NOMO-1 treated with dmso at 0.1 percent for 144 hours (cell line): ENCODE measurements around the gene CTNNA1.

ENCODE experiments used
- DNase-seq: peaks from one replicate; lab custom pipeline; 2025; ENCODE audit not compliant: unreplicated experiment; lab: John Stamatoyannopoulos, UW

The CTNNA1 gene

DNA sequence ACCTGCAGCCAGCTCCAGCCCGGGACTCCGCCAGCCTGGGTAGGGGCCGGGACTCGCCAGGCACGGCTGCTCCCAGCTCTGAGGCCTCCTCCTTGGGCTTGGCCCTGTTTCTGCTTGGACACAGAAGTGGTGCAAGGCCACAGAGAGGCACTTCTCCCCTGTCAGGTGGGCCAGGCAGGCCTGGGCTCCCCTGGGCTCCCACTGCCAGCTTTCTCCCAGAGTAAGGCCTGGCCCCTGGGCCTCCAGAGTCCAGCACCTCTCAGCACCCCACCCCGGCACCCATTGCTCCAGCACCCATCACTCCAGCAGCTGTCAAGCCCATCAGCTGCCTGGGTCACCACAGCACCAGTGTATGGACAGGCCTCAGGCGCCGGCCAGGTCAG is 193.0 kb downstream of the CTNNA1 start:
- no peak for DNase-seq

DNA sequence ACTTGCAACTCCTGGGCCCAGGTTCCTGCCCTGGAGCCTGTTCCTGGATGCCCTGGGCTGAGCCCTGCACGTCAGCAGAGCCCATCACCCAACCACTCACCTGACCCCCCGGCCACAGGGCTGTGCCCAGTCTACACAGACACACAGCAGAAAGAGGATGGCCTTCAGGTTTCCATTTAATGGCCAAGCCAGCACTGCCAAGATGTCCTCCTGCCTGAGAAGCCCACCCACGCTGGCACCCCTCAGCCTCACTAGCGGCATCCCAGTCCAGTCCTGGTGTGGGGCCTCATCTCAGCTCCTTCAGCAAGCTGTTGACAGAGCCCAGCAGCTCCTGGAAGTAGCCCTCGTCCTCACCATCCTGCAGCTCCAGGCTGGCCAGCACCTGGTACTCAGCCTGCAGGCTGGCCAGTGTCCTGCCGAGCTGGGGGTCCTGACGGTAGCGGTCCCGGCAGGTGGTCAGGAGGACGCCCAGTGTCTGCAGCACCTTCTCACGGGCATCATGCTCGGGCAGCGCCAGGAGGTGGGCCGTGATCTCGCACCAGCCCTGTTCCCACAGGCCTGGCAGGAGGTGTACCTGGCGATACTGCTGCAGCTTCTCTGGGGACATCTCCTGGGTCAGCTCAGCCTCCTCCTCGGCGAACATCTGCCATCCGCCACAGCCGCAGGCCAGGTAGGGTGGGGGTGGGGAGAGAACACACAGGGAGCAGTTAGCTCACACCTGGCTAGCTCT is 193.8 kb downstream of the CTNNA1 start:
- DNase-seq, result no peak

DNA sequence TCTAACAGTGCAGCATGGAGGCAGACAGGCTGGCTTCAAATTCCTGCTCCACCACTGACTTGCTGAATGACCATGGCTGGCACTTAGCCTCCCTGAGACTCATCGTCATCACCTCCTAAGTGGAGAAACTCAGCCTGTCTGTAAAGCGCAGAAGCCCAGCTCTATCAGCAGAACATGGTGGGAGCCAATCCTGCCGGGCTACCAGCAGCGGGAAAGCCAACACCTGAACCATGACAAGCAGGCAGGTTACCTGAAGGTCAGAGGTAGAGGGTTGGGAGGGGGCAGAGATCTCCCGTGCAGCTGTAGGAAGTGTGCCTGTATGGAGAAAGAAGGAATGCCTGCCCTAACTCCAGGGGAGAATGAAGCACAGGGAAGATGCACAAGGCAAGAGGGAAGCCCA is 194.6 kb downstream of the CTNNA1 start:
- no peak for DNase-seq

DNA sequence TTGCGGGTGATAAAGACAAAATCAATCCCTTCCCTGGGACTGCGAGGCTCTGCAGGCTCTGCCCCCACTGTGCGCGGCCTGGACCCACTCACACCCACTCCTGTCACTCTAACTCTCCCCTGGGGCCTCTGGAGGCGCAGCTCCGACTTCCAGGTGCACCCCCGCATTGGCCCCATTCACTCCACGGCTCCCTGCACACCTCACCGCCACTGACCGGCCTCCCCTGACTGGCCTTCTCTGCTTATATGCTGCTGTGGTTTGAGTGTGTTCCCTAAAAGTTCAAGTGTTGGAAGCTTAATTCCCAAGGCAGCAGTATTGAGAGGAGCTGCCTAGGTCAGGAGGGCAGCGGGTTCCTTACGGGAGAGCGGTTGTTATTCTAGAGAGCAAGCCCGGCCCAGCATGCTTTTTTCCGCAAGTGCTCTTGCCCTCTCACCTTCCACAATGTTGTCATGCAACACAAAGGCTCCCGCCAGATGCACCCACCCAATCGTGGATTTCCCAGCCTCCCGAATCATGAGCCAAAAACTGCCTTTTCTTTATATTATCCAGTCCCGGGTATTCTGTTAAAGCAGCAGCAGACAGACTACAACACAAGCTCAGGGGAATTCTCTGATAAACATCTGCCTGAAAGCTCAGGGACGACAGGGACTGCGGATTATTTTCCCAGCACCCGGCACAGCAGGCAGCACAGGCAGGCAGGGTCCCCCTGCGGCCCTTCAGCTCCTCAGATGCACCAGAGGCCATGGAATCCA is 195.4 kb downstream of the CTNNA1 start:
- no peak for DNase-seq

DNA sequence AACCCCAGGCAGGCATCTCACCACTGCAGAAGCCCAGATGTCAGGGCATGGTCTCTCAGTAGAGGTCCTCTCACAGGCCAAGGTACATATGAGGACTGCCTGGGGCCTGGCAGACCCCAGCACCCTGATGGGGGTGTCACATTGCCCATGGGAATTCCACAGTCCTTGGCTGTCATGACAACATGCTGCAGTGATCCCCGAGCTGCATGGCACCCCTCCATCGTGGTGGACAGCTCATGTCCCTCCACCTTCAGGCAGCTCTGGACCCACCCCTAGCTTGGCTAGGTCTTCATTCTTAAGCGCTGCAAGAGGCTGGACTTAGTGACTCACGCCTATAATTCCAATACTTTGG is 196.0 kb downstream of the CTNNA1 start:
- no peak for DNase-seq

DNA sequence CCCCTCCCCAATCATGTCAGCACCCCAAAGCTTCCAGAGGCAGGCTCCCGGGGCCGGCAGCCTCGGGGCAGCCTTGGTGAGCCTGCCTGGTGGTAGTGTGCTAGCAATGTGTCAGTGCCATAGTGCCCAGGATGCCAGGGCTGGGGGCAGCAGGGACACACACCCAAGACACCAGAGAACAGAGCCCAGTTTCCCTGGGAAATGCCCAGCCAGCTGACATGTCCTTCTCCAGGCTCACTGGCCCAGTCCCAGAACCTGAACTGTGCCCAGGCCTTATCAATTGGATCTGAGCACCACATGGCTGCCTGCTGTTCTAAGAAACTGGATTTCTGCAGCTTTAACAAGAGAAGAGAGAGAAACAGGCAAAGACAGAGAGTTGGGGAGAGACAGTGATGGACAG is 196.8 kb downstream of the CTNNA1 start:
- no peak for DNase-seq

DNA sequence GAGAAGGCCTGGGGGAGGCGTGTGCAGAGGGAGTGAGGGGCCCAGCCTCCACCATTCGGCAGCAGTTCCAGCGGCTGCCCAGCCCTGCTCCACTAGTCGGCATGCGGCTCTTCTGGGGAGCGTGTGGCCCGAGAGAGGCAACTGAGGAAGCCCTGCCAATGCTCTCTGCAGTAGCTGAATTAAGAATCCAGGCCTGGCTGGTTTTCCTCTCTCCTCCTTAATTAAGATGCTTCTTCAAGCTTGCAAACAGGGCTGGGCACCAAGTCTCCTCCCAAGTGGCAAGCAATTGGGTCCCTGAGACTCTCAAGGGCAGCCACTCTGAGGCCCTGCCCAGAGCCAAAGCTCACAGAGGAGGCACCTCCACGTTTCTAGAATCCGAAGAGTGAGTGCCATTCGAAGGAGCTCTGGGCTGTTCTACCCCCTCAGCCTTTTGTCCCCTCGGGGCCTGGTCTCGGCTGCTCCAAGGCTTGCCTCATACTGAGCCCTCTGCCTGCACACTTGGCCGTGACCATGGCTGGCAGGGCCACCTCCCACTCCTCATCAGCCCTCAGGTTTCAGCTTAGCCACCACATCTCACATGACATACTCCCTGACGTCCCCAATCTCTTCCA is 197.3 kb downstream of the CTNNA1 start:
- no peak for DNase-seq

DNA sequence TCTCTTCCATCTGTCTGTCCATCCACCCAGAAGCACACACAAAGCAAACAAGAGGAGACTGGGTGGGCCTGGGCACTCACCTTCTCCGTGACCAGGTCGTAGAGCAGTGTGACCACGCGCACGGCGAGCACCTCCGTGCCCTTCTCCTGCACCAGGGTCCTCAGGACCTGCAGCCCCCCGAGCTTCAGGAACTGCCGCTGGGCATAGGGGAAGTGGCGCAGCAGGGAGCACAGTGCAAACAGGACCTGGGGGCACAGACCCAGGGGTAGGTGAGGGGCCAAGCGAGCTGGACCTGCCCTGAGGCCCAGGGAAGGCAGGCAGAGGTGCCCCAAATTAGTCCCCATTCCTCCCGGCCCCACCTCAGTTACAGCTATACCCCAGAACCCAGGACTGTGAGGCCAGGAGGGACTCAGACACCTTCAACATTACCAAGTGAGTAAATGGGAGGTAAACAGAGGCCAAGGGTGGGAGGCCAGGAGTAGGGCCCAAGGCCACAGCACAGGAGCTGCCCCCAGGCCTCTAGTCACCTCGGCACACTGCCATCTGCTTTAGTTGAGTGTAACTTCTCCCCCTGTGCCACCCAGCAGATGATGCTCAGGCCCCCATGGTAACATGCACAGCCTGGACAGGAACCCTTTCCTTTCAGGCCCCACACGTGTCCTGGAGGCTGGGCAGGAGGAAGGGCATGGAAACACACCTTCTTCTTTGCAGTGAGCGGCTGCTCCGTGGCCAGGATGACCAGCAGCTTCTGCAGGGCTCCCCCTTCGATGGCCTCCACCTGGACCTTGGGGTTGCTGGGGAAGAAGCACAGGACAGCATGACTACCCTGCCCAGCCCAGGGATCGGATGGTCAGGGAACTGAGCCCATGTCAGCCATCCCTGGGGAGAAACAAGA is 198.1 kb downstream of the CTNNA1 start:
- DNase-seq, result no peak

DNA sequence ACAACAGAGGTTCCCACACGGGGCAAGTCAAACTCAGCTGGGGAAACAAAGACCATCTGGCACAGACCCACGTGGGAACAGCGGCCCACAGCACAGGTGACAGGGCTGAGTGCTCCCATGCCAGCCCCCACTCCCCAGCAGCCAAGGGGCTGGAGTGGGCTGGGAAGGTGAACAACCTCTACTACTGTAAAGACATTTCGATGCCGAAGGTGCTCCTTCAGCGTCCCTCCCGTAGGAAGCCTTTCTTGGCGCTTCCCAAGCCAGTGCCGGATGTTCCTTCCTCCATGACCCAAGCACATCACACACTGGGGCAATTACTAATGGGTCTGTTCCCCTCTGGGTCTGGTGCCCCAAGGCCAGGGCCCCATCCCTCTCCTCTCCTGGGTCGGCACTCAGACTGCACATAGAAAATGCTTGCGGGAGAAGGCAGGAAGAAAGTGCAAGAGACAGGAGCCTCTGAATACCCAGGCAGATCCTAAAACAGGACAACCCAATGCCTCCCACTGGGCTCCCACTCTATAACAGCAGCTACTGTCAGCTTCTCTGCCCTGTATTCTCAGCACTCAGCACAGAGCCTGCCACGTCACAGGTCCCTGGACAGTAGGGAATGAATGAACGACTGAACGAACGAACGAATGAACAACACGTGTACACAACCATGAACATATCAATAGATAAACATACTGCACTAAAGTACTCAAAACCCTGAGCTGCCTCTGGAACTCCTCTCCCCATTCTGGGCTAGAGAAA is 198.9 kb downstream of the CTNNA1 start:
- no peak for DNase-seq

DNA sequence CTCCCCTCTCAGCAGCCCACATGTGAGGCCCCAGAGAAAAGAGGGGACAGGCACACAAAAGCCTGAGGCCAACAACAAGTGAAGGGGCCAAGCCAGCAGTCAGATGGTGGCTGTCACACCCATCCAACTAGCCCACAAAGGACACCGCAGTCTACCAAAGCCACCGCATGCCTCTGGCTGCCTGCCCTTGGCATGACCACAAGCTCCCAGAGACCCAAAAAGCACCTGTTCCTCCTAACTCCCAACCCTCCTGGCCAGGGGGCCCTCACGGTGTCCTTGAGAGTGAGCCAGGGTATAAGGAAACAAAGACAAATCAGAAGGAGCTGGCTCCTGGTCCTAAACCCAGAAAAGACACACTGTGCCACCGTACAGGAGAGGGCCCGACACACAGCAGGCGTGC is 199.7 kb downstream of the CTNNA1 start:
- no peak for DNase-seq

DNA sequence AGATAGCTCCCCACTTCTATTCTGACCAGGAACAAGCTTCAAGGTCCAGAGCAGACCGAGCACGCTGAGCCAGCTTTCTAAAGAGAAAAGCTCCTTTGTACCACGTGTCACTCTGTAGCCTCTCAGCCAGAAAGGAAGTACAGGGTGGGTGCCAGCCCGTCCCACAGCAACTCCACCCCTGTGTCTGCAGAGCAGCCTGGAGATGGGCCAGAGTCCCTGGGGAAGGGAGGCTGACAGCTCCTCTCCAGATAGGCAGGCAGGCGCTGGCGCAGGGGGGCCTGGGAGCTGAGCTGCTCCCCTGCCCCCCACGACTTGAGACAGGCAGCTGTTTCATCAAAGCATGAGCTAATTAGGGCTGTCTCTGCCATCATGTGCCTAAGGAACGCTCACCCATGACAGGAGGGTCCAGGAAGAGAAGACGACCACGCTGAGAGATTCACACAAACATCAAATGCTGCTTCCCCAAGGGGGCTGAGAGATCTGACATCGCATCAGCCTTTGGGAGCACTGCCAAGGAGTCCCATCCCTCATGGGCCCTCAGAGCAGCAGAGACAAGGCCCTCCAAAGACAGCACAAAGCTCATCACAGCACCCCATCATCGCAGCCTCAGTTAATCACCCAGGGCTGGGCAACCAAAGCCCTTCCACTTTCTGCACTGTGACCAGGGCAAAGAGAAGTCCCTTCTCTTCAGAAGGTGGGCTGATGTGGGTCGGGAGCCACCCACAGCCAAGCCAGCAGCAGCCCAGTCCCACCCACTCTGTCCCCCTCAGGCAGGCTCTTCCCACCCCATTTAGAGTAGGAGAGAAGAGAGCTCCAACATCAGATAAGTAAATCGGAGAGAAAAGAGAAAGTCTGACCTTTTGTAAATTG is 200.4 kb downstream of the CTNNA1 start:
- no peak for DNase-seq

DNA sequence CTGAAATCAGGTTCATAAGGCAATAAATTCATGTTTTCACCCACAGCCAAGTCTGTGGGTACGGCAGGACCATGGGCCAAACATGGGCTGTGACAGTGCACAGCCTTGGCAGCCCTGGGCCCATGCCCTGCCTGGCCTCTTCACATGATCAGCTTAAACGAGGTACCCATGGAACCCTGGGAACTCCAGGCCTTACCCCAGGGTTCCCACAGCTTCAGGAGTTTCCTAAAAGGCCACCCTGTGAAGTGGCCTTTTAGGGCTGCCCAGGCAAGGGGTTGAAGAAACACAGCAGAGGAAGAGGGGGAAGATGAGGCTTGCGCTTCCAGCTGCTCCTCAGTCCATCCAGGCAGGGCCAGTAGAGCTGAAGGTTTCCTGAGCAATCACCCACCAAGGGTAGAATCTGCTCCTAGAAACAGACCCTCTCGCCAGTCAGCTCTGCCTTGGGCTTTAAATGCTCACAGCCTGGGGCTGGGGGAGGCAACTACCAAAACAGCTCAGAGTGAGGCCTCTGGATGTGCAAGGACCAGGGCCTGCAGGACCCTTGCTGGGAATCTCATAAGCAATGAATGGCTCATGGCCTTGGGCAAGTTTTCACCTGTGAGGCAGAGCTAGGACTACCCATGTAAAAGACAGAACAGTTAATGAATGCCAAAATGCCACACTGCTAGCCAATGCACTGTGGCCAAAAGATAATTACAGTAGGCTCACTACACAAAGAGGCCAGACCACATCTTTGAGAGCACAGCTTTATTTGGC is 201.2 kb downstream of the CTNNA1 start:
- no peak for DNase-seq

DNA sequence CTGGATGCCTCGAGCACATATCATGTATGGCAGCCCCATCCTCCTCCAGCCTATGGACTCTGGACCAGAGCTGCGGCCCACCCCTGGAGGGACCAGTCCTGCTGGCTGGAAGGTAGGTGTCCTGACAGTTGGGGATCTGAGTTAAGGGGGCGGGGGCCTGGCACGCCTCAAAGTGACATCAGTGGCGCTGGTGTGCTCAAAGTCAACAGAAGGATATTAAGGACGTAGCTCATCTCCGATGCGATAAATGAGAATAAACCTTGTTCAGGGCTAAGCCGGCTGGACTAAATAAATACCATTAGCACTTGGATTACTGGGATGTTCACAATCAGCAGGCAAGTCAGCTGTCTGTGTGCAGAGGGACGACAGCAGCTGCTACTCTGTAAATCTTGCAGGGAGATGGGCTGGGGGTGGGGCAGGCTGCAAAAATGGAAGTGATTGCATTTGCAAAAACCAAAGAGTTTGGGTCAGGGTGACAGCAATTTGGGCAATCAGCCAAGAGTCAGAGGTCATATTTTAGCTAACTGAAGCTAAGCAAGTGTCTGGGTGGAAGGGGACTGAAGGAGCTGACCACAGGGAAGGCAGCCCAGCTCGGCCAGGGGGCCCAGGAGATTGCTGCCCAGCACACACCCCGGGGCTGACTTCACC is 201.9 kb downstream of the CTNNA1 start:
- no peak for DNase-seq

DNA sequence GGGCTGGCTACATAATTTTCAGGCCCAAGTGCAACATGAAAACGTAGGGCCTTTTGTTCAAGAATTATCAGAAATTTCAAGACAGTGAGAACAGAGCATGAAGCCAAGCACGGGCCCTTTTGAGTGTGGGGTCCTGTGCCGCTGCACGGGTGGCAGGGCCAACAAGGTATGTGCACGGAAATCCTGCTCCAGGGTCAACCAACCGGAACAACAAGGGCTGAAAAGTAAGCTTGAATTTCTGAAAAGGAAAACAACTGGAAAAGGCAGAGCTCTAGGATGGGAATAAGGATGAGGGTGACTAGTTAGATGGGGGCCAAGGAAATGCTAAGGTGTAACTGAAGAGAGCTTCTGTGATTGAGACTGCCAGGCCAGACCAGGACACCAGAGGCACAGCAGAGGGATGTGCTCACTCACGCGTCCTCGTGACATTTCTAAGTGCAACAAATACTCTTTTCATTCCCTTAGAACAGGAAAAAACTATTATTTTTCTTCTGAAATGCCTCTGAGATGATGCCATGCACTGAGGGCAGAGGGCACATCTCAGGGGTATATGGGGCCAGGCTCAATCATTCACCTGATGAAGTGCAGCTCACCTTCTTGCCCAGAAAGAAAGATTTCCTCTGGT is 202.6 kb downstream of the CTNNA1 start:
- no peak for DNase-seq

DNA sequence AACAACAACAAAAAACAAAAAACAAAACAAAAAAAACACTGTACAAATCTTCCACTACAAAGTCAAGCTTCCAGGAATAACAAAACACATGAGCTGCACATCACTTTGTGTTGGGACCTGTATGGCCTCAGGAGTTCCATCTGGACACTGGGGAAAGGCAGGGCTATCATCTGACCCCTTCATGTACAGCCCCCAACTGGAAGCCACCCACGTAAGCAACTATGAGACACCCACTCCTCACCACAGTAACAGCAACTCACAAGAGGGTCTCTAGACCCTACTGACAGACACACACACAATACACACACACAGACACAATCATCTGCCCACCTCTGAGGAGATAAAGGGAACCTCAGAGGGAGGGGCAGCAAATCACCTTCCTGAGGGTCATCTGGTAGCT is 203.6 kb downstream of the CTNNA1 start:
- DNase-seq, result no peak

DNA sequence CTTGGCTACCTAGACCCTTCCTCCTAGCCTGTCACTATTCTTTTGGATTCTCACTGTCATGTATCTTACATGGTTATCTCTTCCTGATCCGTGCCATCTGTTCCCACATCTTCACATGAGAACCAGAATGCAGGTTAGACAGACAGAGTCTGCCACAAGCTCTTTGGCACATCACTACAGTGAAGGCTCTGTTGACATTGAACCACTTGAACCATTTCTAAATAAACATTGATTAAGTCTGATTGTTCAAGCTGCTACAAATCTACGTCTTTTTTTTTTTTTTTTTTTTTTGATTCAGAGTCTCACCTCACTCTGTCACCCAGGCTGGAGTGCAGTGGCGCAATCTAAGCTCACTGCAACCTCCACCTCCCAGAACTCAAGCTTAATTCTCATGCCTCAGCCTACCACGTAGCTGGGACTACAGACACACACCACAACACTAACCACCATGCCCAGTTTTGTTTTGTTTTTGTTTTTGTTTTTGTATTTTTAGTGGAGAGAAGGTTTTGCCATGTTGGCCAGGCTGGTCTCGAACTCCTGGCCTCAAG is 207.0 kb downstream of the CTNNA1 start:
- no peak for DNase-seq

DNA sequence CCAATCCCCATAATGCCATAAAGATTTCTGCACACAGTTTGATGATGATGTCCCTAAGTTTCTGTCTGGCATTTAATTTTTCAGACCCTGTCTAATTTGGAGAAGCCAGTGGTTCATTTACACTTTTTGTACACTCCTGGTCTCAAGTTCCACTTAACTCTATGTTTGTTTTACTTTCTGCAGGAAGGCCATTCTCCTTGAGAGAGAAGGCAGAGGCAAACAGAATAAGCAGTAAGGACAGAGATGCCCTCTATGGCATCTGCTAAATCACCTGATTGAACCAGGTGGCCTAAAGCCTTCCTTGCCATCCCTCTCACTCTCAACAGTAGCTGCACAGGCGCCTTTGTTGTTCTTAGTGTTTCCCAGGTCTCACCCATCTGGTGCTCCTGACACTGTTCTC is 208.0 kb downstream of the CTNNA1 start:
- DNase-seq, result no peak

DNA sequence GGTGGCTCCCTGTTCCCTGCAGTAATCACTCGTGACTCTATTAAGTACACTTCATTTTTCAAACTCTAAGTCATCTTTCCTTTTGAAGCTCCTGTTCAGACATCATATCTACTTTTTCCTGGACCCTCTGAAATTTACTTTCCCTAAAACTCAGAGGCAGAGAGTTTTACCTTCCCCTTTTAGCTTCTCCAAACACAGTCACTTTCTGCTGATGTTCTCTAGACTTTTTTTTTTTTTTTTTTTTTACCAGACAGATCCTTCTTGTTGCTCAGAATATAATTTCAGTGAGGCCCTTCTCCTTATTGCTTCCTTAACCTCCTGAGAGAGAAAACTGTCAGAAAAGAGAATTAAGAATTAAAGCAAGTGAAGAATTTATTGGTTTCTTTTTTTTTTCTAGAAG is 208.5 kb downstream of the CTNNA1 start:
- DNase-seq, result no peak
